Ecto neural progenitor cell (in vitro differentiated cells): ENCODE data around the gene SLC39A3.

ENCODE experiments used
- DNase-seq: peaks from one replicate; pipeline ENCODE4 v3.0.0-alpha.2; 2018; ENCODE audit warnings: low spot score

The SLC39A3 gene

GRCh38 chr19:2739602-2740313, at the start of gene SLC39A3:
Gene SLC39A3 (minus strand): TSS chr19:2740017. CDS start chr19:2737257, 2,760 bp downstream.
- DNase-seq, result peak; percentile 99

GRCh38 chr19:2788237-2788636, 48.4 kb upstream of the SLC39A3 start:
- no peak for DNase-seq

- DNase-seq, result no peak
These were observed 47.3 kb upstream of the SLC39A3 start for GRCh38 chr19:2787115-2787514.

- peak; percentile 98 for DNase-seq
These were observed 45.6 kb upstream of the SLC39A3 start, which contains the start of gene THOP1 for GRCh38 chr19:2785244-2785997. Gene THOP1 (plus strand): TSS chr19:2785503. CDS start chr19:2785663, 160 bp downstream.

- DNase-seq, result no peak
These were observed 43.9 kb upstream of the SLC39A3 start for GRCh38 chr19:2783781-2784145.

GRCh38 chr19:2782936-2783780, 43.3 kb upstream of the SLC39A3 start, which contains the start of gene SGTA:
Gene SGTA (minus strand): TSS chr19:2783273. CDS start chr19:2769068, 14,205 bp downstream.
- peak; percentile 98 for DNase-seq

- DNase-seq, result no peak
These were observed 42.6 kb upstream of the SLC39A3 start for GRCh38 chr19:2782329-2782935.

- no peak for DNase-seq
These were observed 40.5 kb upstream of the SLC39A3 start for GRCh38 chr19:2780284-2780683.

- DNase-seq, result no peak
These were observed 39.4 kb upstream of the SLC39A3 start for GRCh38 chr19:2779121-2779740.

GRCh38 chr19:2777952-2778683, 38.3 kb upstream of the SLC39A3 start:
- no peak for DNase-seq

GRCh38 chr19:2775556-2776430, 36.0 kb upstream of the SLC39A3 start:
- DNase-seq, result no peak

GRCh38 chr19:2774953-2775555, 35.2 kb upstream of the SLC39A3 start:
- DNase-seq, result no peak

GRCh38 chr19:2774083-2774679, 34.4 kb upstream of the SLC39A3 start:
- DNase-seq, result no peak

GRCh38 chr19:2771786-2772674, 32.2 kb upstream of the SLC39A3 start:
- no peak for DNase-seq

GRCh38 chr19:2770055-2771013, 30.5 kb upstream of the SLC39A3 start:
- DNase-seq, result no peak

GRCh38 chr19:2769218-2769617, 29.4 kb upstream of the SLC39A3 start:
- DNase-seq, result no peak
